Astrocyte of the cerebellum (primary cell): ENCODE results near the gene CDC45.
"Not testable (repeated sequence)": the region's sequence is repeated elsewhere in the genome, so short reads cannot be mapped to it uniquely, and the experiment has no call there.

Experiments
- DNase-seq: peaks from one replicate; pipeline ENCODE4 v3.0.0-alpha.2; 2011; ENCODE audit warnings: low read depth
- H3K4me3 ChIP-seq: 2 replicates; pipeline ENCODE4 v1.5.1; 2011; ENCODE audit warnings: mild to moderate bottlenecking, low read depth, low read length, moderate library complexity
- in situ Hi-C: cut with HindIII; loops from 2 replicates; pipeline ENCODE4 v1.10.0; 2017; ENCODE audit warnings: low sequenced_read_pairs
- TF ChIP-seq, protein P1 (sequence below): IDR thresholded peaks from 2 replicates; pipeline ENCODE4 v1.5.1; 2012; ENCODE audit warnings: low read length, low read depth, moderate library complexity, mild to moderate bottlenecking; ENCODE audit errors: missing control alignments

Gene CDC45

DNA sequence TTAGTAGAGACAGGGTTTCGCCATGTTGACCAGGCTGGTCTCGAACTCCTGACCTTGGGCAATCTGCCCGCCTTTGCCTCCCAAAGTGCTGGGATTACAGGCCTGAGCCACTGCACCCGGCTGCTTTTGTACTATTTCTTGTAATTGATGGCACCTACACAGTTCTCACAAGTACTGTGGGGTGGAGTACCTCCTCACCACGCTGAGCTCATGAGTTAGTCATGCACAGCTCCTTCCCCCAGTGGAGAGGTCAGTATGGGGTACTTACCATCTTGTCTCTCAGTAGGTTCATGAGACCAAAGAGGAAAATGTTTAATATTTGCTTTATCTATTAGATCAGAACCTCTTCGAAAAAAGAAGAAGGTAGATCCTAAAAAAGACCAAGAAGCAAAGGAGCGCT lies 45.3 kb upstream of the CDC45 start:
- no peak for DNase-seq
- TF ChIP-seq, protein P1, sequence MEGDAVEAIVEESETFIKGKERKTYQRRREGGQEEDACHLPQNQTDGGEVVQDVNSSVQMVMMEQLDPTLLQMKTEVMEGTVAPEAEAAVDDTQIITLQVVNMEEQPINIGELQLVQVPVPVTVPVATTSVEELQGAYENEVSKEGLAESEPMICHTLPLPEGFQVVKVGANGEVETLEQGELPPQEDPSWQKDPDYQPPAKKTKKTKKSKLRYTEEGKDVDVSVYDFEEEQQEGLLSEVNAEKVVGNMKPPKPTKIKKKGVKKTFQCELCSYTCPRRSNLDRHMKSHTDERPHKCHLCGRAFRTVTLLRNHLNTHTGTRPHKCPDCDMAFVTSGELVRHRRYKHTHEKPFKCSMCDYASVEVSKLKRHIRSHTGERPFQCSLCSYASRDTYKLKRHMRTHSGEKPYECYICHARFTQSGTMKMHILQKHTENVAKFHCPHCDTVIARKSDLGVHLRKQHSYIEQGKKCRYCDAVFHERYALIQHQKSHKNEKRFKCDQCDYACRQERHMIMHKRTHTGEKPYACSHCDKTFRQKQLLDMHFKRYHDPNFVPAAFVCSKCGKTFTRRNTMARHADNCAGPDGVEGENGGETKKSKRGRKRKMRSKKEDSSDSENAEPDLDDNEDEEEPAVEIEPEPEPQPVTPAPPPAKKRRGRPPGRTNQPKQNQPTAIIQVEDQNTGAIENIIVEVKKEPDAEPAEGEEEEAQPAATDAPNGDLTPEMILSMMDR: no peak
- in situ Hi-C loops: no loop called here
- no peak overlapping the region for H3K4me3 ChIP-seq

DNA sequence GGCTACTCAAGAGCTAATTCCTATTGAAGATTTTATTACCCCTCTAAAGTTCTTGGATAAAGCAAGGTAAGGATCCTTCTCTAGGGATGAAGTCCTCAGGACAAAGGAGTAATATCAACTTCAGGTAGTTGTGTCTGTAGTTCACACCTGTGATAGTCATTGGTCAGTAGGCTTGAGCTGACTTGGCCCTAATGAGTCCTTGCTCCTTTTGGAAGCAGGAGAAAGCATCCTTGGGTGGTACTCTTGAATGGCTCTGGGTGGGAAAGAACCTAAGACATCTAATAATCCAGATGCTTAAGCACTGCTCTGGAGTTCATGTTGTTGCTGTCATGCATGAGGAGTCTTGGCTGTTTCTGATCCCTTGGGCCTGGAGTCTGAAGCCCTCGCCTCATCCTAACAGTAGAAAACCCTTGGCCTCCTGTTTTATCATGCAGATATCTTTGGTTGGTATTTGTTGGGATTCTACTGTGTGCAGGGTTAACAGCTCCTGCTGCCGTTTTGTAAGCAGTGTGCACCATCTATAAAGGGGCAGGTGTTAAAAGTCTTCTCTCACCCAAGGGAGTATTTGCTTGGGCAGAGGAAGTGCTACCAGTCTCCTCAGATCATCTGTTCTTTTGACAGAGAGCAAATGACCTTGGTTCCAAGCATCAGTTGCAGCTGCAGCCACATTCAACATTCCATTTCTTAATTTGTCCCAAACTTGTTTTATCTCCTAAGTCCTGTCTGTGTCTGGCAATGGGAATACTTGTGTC lies 44.7 kb upstream of the CDC45 start:
- in situ Hi-C loops: no loop called here
- no peak overlapping the region for H3K4me3 ChIP-seq
- TF ChIP-seq, protein P1: no peak
- DNase-seq: no peak

DNA sequence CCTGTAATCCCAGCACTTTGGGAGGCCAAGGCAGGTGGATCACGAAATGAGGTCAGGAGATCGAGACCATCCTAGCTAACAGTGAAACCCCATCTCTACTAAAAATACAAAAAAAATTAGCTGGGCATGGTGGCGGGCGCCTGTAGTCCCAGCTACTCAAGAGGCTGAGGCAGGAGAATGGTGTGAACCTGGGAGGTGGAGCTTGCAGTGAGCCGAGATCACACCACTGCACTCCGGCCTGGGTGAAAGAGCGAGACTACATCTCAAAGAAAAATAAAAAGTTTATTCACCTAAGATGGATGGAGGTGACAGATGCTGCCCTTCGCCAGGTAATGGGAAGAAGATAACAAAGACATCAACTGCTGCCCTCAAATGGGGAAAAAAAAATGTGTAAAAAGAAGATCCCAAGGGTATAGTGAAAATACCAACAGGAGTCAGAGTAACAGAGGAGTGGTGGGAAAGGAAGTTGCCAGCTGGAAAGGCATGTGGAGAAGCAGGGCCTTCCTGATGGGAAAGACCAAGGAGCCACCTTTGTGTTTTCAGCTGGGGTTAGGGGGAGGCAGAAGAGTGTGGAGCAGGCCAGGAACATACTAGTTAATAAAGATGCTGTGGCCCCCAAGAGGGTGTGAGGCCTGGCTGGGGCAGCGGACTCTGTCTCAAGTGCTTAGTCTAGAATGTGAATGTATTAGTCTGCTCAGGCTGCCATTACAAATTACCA lies 43.1 kb upstream of the CDC45 start:
- H3K4me3 ChIP-seq, in situ Hi-C loops, DNase-seq: not testable (repeated sequence)

DNA sequence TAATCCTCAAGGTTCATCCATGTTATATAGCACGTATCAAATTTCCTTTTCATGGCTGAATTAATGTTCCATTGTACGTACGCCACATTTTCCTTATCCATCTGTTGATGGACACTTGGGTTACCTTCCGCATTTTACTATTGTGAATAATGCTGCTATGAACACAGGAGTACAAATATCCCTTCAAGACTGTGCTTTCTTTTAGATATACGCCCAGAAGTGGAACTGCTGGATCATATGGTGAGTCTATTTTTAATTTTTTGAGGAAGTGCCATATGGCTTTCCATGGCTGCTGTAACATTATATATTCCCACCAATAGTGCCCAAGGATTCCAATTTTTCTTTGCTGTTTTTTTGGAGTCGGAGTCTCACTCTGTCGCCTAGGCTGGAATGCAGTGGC lies 41.4 kb upstream of the CDC45 start:
- DNase-seq: no peak
- in situ Hi-C loops: no loop called here
- TF ChIP-seq, protein P1: no peak
- no peak overlapping the region for H3K4me3 ChIP-seq

DNA sequence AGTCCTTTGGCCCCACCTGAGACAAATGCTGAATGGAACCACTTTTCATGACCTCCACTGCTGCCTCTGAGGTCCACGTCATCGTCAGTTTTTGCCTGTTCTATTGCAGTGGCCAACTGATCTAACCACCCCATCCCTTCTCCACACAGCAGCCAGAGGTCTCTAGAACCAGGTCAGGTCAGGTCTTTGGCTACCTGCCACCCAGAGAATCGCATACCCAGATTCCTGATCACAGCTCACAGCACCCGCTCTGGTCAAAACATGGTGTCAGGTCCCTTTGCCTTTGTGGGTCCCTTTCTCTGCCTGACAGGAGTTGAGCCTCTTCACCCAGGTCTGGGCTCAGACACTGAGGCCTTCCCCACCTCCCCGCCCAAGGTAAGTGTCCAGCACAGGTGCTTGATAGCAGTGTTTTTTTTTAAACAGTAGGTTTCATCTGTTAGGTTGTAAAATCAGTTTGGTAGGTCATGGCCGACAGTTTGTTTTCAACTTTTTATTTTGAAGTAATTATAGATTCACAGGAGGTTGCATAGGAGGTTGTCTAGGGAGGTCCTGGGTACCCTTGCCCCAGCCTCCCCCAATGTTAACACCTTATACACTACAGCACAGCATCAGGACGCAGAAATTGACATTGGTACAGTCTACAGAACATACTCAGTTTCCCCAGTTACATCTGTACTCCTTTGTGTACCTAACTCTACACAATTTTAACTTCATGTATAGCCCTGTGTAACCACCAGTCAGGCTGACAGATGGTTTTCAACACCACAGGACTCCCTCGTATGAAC lies 39.1 kb upstream of the CDC45 start:
- DNase-seq: no peak
- in situ Hi-C loops: no loop called here
- no peak overlapping the region for H3K4me3 ChIP-seq
- TF ChIP-seq, protein P1: no peak

DNA sequence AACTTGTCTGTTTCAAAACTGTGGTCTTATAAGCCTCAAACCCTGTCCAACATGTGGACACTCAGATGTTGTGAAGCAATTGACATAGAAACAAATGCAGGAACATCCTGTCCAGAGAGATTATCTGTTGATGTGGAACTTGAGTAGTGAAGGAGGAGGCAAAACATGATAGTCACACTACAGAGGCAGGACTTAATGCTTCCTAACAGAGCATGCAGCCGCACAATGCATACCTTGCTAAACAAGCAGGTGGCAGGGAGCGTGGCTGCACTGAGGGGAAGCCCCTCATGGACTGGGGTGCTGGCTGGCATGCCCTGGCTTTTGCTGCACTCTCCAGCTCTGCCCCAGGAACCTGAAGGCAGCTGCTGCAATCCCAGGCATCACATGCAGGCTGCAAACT lies 37.6 kb upstream of the CDC45 start:
- TF ChIP-seq, protein P1: no peak
- no peak for DNase-seq
- in situ Hi-C loops: no loop called here
- H3K4me3 ChIP-seq: no peak overlapping the region
